Measurements from ENCODE around the gene LEKR1.

Gene LEKR1

GRCh38 chr3:156825795-156826143, 384 bp upstream of the LEKR1 start:
- no peak for DNase-seq
- intact Hi-C loops (cut with DNase I) = loop anchor here (5.0 to 10.0 kb wide), 2 partner anchors 153 to 259 kb away; partner anchors contain the start of gene TIPARP

GRCh38 chr3:156826896-156827882, 1.0 kb downstream of the LEKR1 start:
- intact Hi-C loops (cut with DNase I) = loop anchor here (5.0 to 10.0 kb wide), 2 partner anchors 155 to 258 kb away; partner anchors contain the start of gene TIPARP
- no peak for DNase-seq

GRCh38 chr3:156831006-156831405, 4.9 kb downstream of the LEKR1 start:
- intact Hi-C loops (cut with DNase I) = no loop called here
- DNase-seq = no peak

- no peak for DNase-seq
- intact Hi-C loops (cut with DNase I) = no loop called here
These were observed 8.3 kb downstream of the LEKR1 start for GRCh38 chr3:156834435-156834834.

DNA sequence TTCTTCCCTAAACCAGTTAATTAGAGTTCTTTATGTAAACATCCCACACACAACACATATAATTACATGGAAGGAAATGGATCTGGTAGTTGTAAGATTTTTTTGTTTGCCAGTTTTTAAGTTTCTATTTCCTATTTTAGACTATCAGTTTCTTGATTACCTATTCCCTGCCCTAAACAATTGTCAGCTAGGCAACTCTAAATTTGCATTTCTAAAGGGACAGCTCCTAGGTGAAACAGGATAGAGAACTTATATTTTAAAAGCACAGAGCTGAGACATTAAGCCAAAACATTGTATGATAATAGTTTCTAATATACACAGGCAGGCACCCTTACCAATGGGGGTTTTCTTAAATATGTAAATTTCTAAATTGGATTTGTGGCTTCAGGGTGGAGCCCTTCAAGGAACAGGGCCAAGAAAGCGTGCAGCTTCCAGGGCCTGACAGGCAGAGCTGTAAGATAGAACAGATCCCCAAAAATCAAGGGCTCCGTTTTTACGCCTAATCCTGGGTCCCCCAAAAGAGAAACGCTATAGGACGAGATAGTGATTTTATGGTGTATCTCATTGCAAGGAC, 8.9 kb downstream of the LEKR1 start:
- no peak for DNase-seq
- intact Hi-C loops (cut with DNase I) = no loop called here

- intact Hi-C loops (cut with DNase I) = no loop called here
These were observed 10.5 kb downstream of the LEKR1 start for GRCh38 chr3:156836701-156837100.

GRCh38 chr3:156837115-156837514, 11.0 kb downstream of the LEKR1 start:
- DNase-seq = no peak
- intact Hi-C loops (cut with DNase I) = no loop called here

More at GRCh38 chr3:156836701-156837100, 10.5 kb downstream of the LEKR1 start:
- peak in 1 of 42 donors; percentile 59 for DNase-seq

DNA sequence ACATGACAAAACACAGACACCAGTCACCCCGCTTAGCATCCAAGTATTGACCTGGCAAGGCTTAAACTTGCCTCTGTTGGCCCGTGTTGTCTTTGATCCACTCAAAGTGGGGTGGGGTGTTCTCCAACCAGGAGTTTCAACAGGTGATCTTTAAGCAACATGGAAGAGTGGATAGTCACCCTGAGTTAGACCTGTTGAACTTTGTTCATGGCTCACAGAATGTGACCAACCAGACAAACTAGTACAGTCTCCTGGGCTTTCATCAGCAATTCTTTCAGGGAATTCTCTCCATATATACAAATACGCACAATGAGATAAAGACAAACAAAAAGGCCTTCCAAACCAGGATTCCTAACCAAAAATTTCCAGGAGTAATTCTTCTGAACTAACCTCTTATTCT, 11.9 kb downstream of the LEKR1 start:
- intact Hi-C loops (cut with DNase I) = no loop called here
- DNase-seq = no peak

- intact Hi-C loops (cut with DNase I) = no loop called here
- DNase-seq = no peak
These were observed 14.9 kb downstream of the LEKR1 start for GRCh38 chr3:156840826-156841689.

GRCh38 chr3:156843071-156843808, 17.1 kb downstream of the LEKR1 start:
- no peak for DNase-seq
- intact Hi-C loops (cut with DNase I) = no loop called here

- no peak for DNase-seq
- intact Hi-C loops (cut with DNase I) = no loop called here
These were observed 21.7 kb downstream of the LEKR1 start for GRCh38 chr3:156847752-156848448.

DNA sequence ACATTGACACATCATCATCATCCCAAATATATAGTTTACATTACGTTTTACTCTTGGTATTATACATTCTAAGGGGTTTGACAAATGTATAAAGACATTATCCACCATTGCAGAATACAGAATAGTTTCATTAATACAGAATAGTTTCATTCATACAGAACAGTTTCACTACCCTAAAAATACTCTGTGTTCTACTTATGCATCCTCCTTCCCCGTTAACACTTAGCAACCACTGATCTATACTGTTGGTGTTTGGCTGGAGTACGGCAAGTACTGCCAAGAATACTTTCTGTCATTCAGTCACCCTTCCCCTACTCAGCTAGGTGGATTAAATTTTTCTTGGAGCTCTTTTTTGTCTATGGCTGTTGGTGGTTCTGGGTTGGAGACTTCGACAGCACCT, 33.4 kb downstream of the LEKR1 start:
- intact Hi-C loops (cut with DNase I) = no loop called here

GRCh38 chr3:156860873-156861272, 34.7 kb downstream of the LEKR1 start:
- intact Hi-C loops (cut with DNase I) = no loop called here
- DNase-seq = no peak

More for the DNA sequence above, 33.4 kb downstream of the LEKR1 start:
- no peak for DNase-seq

DNA sequence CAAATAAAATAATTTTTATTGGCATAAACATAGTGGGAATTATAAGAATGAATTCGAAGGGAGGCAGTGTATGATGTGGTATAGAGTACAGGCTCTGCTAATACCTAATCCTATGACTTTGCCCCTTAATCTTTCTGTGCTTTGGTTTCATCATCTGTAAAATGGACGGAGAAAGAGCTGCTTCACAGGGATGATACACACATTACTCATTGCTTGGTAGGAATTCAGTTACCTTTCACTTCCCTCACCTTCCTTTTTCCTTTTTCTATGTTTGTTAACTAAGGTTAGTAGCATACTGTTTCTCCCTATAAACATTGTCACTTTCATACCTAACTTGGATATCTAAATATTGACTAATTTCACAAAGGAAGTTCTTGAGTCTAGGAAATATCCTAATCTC, 36.2 kb downstream of the LEKR1 start:
- no peak for DNase-seq
- intact Hi-C loops (cut with DNase I) = no loop called here

GRCh38 chr3:156865732-156866131, 39.6 kb downstream of the LEKR1 start:
- no peak for DNase-seq
- intact Hi-C loops (cut with DNase I) = no loop called here

- DNase-seq = no peak
- intact Hi-C loops (cut with DNase I) = no loop called here
These were observed 41.0 kb downstream of the LEKR1 start for GRCh38 chr3:156867174-156867573.

- intact Hi-C loops (cut with DNase I) = no loop called here
- DNase-seq = no peak
These were observed 41.8 kb downstream of the LEKR1 start for GRCh38 chr3:156867920-156868319.

DNA sequence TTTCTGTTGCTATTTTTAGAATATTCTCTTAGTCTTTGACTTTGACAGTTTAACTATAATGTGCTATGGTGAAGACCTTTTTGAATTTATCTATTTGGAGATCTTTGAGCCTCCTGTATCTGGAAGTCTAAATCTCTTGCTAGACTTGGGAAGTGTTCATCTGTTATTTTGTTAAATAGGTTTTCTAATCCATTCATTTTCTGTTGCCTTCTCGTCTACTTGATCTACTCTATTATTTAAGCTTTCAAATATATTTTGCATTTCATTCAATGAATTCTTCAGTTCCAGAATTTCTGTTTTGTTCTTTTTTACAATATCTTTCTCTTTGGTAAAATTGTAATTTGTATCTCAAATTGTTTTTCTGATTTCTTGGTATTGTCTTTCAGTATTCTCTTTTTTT, 47.8 kb downstream of the LEKR1 start:
- DNase-seq = no peak
- intact Hi-C loops (cut with DNase I) = no loop called here
